K562 (cell line): ENCODE results near the gene MCMBP. TPM values are rescaled to one million over a fixed set of nuclear protein-coding genes. Genes with fewer than 3 reads are reported as not detected.

Experiments used
- ATF6 ChIP-seq: sonication (generic); formaldehyde crosslinking; IDR thresholded peaks from 2 replicates; pipeline ENCODE4 v1.4.0; 2020; ENCODE audit warnings: mild to moderate bottlenecking, missing genetic modification reagents
- BRF2 ChIP-seq: IDR thresholded peaks from 3 replicates; pipeline ENCODE4 v1.6.1; 2011; ENCODE audit warnings: borderline replicate concordance, mild to moderate bottlenecking; ENCODE audit not compliant: insufficient read length, insufficient read depth
- CHCHD3 ChIP-seq: fragments of 250-450 bp; sonication (Bioruptor Pico); IDR thresholded peaks from 2 replicates; pipeline ENCODE4 v2.1.2; 2022; ENCODE audit warnings: mild to moderate bottlenecking
- CREB5 ChIP-seq: fragments of 250-450 bp; sonication (Bioruptor Pico); IDR thresholded peaks from 2 replicates; pipeline ENCODE4 v1.5.0; 2020; ENCODE audit warnings: mild to moderate bottlenecking
- DEAF1 ChIP-seq: fragments of 450-650 bp; formaldehyde crosslinking; IDR thresholded peaks from 2 replicates; pipeline ENCODE4 v1.4.0; 2020; ENCODE audit warnings: mild to moderate bottlenecking, moderate library complexity
- ETS1 ChIP-seq: conservative IDR thresholded peaks from 2 replicates; pipeline ENCODE4 v1.6.1; 2011; ENCODE audit warnings: low read depth, mild to moderate bottlenecking, low read length; ENCODE audit not compliant: control insufficient read depth
- FOXA3 ChIP-seq, 2 experiments: fragments of 450-650 bp in 1 of 2; sonication (generic) in 1 of 2; formaldehyde crosslinking; IDR thresholded peaks in 1 of 2; conservative IDR thresholded peaks in 1 of 2; 2 replicates each; pipeline versions ENCODE4 v1.4.0 to v1.8.0; 2020 to 2022; ENCODE audit warnings: mild to moderate bottlenecking in 2 of 2, missing genetic modification reagents in 1 of 2
- FUS ChIP-seq: fragments of 200-400 bp; formaldehyde crosslinking; optimal IDR thresholded peaks from 2 replicates; pipeline ENCODE3; 2017; ENCODE audit warnings: low read depth, low read length
- HOXB6 ChIP-seq: fragments of 250-450 bp; sonication (Bioruptor Pico); IDR thresholded peaks from 2 replicates; pipeline ENCODE4 v1.5.1; 2022; ENCODE audit warnings: mild to moderate bottlenecking, borderline replicate concordance
- MAFF ChIP-seq: IDR thresholded peaks from 2 replicates; pipeline ENCODE4 v1.6.1; 2012; ENCODE audit warnings: low read length, improper control_type of control experiment
- MYC ChIP-seq, 2 experiments: fragments of 250-450 bp in 1 of 2; sonication (Bioruptor Pico) in 1 of 2; IDR thresholded peaks; 2 replicates each; pipeline versions ENCODE4 v1.5.1 to v1.6.1; 2012 to 2021; ENCODE audit warnings: low read depth in 2 of 2, borderline replicate concordance in 1 of 2, improper control_type of control experiment in 1 of 2, low read length in 1 of 2, mild to moderate bottlenecking in 1 of 2, moderate library complexity in 1 of 2
- NBN ChIP-seq: fragments of 450-650 bp; IDR thresholded peaks from 2 replicates; pipeline ENCODE4 v1.6.1; 2016; ENCODE audit warnings: low read depth, mild to moderate bottlenecking
- SMARCA4 ChIP-seq: fragments of 450-650 bp; IDR thresholded peaks from 2 replicates; pipeline ENCODE4 v1.6.1; 2016
- TOE1 ChIP-seq, 2 experiments: fragments of 450-650 bp in 1 of 2; sonication (generic) in 1 of 2; formaldehyde crosslinking in 1 of 2; IDR thresholded peaks; 2 replicates each; pipeline versions ENCODE4 v1.7.1 to v1.8.0; 2016 to 2022; ENCODE audit warnings: borderline replicate concordance in 2 of 2, mild to moderate bottlenecking in 2 of 2, antibody characterized with exemption in 1 of 2, inconsistent platforms in 1 of 2, low read depth in 1 of 2, missing genetic modification reagents in 1 of 2, moderate library complexity in 1 of 2
- ZNF197 ChIP-seq: fragments of 200-800 bp; sonication (Bioruptor generic); IDR thresholded peaks from 2 replicates; pipeline ENCODE4 v1.6.1; 2016; ENCODE audit warnings: low read depth, missing genetic modification characterization, missing compliant biosample characterization
- ZNF699 ChIP-seq: fragments of 250-450 bp; sonication (Bioruptor Pico); IDR thresholded peaks from 2 replicates; pipeline ENCODE4 v1.8.0; 2021; ENCODE audit warnings: mild to moderate bottlenecking, moderate library complexity; ENCODE audit not compliant: insufficient replicate concordance
- polyA plus RNA-seq, 8 experiments: library from polyadenylated mRNA; depleted of rRNA in 4 of 8; stranded (reverse) in 5 of 8; unstranded in 3 of 8; fragments of >200 nt; fragmentation: Nextera tagmentation in 2 of 8; fragmentation: Illumina TruSeq in 1 of 8; extraction: Ambion mirVana in 2 of 8; extraction: Trizol in 1 of 8; gene quantifications; 2 replicates each; pipeline versions ENCODE4 v1.2.1 to v1.2.3, GENCODE V29; 2011 to 2014; ENCODE audit warnings: inconsistent platforms in 1 of 8, missing spikeins in 1 of 8
- total RNA-seq, 7 experiments: library from RNA; depleted of rRNA in 6 of 7; stranded (reverse); fragments of >200 nt in 6 of 7; fragmentation: Illumina TruSeq in 2 of 7; extraction: Trizol in 2 of 7; gene quantifications; 2 replicates each; pipeline versions ENCODE4 v1.2.1 to v1.2.3, GENCODE V29; 2011 to 2021; ENCODE audit warnings: low replicate concordance in 1 of 7

MCMBP gene
- total and polyA plus RNA-seq, 9 of the 15 experiments (the other 6 are each of a cell fraction or from before 2014, with no cell fraction given) = 11.2 to 74.3 (median 50.5) TPM

- no peak for TF ChIP-seq MAFF
- TF ChIP-seq TOE1 (IDR thresholded peaks at IDR 0.05; ENCODE audit: borderline replicate concordance) = peak; percentile 96
- no peak for TF ChIP-seq TOE1 (CRISPR knock-in tag; IDR thresholded peaks at IDR 0.05; ENCODE audit: borderline replicate concordance, low read depth)
- no peak for TF ChIP-seq HOXB6 (CRISPR knock-in tag)
- TF ChIP-seq ZNF197 (CRISPR knock-in tag) = no peak
- no peak for TF ChIP-seq FUS
- TF ChIP-seq ETS1 = no peak; the same call in 1 of the 2 replicates
- TF ChIP-seq ATF6 (CRISPR knock-in tag) = no peak
- TF ChIP-seq BRF2 = no peak
- no peak for TF ChIP-seq CHCHD3
- no peak for TF ChIP-seq ZNF699 (CRISPR knock-in tag)
- peak; percentile 85 for TF ChIP-seq MYC (IDR thresholded peaks at IDR 0.05; ENCODE audit: low read depth, low read length)
- peak; percentile 49; the same call in 1 of the 2 replicates for TF ChIP-seq MYC (CRISPR knock-in tag; IDR thresholded peaks at IDR 0.05; ENCODE audit: borderline replicate concordance, low read depth)
- TF ChIP-seq DEAF1 = no peak
- no peak; the same call in 1 of the 2 replicates for TF ChIP-seq NBN
- no peak for TF ChIP-seq CREB5 (CRISPR knock-in tag)
- no peak for TF ChIP-seq SMARCA4
- no peak for TF ChIP-seq FOXA3 (CRISPR knock-in tag; conservative IDR thresholded peaks at IDR 0.05 in 1 of 2, IDR thresholded peaks at IDR 0.05 in 1 of 2)
These were observed 19.8 kb upstream of the MCMBP start, which contains the start of gene SEC23IP (continued) for GRCh38 chr10:119892188-119893065.
